GM18951 (cell line): Measurements from ENCODE around the gene PAFAH1B2.

ENCODE experiments used
- POLR2A ChIP-seq: IDR thresholded peaks from 4 replicates; pipeline ENCODE4 v1.6.1; 2011; ENCODE audit warnings: mild to moderate bottlenecking; ENCODE audit not compliant: insufficient read length, insufficient read depth; ENCODE audit errors: extremely low read depth
- in situ Hi-C: fragments of 300-500 bp; cut with MboI; formaldehyde crosslinking; loops from one replicate; pipeline ENCODE4 v1.12.0; 2022; ENCODE audit warnings: low sequenced_read_pairs, mixed read lengths, inconsistent platforms; ENCODE audit not compliant: unreplicated experiment

Gene PAFAH1B2

DNA sequence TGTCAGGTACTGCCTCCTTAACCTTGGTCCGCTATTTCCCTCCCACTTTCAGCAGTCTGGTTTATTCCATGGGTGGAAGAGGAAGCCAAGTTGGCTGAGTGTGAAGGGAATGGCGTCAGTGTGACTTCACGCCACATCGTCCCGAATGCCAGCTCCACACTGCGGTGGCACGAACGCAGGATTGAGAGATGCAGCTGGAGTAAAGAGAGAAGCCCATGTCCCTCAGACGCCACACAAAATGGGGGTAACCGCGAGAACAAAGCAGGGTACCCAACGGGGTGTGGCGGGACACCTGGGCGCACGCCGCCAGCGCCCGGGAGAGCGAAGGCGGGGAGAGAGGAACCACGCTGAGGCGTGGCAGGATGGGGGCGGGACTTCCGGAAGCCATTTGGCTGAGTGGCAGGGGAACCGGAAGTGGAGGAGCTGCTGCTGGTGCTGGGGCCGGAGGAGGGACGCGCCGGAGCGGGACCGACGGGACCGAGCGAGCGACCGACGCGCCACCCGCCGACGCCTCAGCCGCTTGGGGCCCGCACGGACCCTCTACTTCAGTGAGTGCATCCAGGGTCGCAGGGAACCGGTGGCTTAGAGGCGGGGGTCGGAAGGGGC lies at the start of gene PAFAH1B2:
Gene PAFAH1B2 (plus strand): TSS at position 417 of the 606 bp plus-strand sequence. CDS start 8,161 bp downstream, outside the sequence.
- peak; percentile 83 for TF ChIP-seq POLR2A
- in situ Hi-C loops = no loop called here

GRCh38 chr11:117094776-117095175 lies 49.3 kb upstream of the PAFAH1B2 start:
- in situ Hi-C loops = no loop called here
- TF ChIP-seq POLR2A = no peak

DNA sequence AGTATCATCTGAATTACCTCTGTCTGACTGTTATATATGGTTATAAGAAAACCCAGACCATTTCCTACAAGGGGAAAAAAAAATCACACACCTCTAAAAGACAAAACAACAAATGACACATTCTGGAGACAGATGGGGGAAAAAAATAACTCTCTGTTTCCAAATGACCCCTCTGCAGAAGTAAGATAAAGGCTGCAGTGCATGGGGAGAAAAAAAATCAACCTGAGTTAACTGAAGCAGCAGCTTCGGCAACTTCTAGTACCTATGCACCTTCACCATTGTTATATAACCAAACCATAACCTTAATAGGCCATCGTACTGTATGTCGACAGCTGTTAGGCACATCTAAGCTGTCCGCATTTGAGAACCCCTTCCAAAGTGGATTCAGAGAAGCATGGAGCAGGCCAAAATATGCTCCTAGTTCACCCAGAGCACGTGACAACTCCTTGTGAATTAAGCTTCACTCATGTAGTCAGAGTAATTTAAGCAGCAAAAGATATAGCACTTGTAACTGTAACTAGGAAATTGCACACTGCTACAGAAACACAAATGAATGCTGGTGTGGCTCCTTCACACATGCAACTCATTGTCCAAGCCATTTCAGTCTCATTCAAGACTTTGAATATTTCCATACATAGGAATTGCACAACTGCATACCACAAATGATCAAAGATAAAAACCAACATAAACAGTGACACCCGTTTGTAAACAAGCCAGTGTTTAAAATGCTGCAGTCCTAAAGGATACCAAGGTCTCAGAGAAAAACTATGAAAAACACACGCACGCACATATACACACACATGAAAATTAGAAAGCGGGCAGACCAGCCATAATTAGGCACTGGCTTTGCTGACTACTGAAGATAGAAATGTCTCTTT lies 48.6 kb upstream of the PAFAH1B2 start:
- no peak for TF ChIP-seq POLR2A
- in situ Hi-C loops = no loop called here

GRCh38 chr11:117096201-117096991 lies 47.7 kb upstream of the PAFAH1B2 start:
- TF ChIP-seq POLR2A = no peak
- in situ Hi-C loops = no loop called here

DNA sequence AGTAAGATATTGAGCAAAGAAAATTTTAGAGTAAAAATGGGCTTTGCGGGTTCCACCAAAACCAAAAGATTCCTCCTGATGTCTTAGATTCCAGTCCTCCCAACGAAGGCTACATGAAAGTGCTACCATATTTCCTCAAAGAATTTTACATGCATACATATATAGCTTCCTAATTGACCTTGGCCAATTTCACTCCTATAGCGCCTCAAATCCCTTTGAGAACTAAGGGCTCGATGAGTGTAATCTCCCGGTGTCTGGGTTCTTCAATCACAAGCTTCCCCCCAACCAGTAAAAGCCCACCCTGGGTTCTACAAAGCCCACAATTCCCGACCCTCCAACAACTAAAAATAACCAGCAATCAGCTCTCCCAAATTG lies 47.1 kb upstream of the PAFAH1B2 start:
- in situ Hi-C loops = no loop called here
- TF ChIP-seq POLR2A = no peak

DNA sequence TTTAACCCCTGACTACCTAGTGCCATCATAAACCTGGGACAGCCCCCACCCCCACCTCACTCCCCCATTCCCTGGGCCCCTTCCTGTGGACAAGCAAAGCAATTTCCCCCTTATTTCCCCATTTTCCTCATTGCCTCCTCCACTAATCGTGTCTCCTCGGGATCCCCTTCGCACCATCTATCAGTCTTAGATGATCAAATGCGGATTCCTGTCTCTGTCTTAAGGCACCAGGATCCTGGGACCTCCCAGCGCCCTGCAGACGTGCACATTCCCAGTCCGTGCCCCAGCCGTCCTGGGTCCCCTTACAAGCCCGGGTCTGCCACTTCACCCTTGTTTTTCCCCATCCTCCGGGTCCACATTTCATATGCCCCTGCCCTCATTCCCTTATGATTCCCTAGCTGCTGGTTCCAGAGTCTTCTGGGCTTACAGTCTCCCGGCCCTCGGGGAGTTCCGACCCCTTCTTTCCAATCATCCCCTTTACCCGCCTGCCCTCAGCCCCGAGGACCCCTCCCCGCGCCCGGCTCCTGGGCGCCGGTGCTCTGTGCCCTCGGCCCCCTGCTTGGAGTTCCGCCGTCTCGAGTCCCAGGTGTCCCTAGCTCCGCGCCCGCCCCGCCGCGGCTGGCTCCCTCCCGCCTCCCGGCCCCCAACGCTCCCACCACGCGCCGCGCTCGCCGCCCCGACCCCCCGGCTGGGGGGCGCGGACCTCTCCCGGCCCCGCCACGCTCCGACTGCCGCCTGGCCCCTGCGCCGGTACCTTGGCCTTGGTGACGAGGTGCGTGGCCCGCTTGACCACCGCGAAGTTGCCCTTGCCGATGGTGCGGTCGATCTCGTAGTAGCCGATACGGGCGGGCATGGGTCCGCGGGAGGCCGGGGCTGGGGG lies 46.5 kb upstream of the PAFAH1B2 start:
- in situ Hi-C loops = no loop called here
- TF ChIP-seq POLR2A = no peak

DNA sequence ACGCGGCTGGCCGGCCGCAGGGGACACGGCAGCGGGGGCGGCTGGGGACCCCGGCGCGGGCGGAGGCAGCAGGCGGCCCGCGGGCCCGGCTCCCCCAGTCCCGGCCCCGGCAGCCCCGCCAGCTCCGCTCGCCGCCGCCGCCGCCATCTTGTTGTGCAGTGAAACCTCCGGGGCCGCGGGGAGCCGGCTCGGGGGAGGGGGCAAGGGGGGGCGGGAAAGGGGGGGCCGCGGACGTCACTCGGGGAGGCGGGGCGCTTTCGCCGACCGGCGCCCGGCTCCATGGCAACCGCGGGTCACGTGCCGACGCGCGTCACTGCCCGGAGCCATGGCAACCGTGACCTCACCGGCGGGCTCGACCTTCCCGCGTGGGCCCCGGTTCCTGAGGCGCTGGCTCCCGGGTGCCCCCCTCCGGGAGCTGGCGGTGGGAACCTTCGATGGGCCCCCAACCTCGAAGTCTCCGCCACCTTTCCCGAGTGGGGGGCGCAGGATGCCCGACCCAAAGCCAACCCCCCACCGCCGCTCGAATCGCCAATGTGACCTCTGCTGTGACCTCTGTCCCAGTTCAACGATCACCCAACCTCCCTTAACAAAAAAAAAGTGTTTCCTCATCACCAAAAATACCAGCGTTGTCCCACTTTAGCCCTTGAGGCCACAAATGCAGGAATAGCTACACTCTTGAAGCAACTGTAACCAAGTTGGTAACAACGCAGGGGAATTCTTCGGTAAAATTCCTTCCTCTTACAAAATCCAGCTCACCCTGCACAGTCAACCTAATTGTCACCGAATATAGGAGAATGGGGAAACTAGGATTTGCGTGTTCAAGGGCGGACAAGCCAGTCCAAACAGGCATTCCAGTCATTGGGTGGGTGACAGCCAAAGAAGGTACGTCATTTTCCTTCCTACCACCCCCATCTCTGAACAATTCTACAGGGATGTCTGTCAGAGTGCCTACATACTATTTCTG lies 45.5 kb upstream of the PAFAH1B2 start, which contains the start of gene SIK3:
Gene SIK3 (minus strand): TSS at position 160 of the 964 bp plus-strand sequence. CDS start 13 bp downstream, at position 147.
- peak; percentile 71 for TF ChIP-seq POLR2A
- in situ Hi-C loops = no loop called here

GRCh38 chr11:117099696-117100095 lies 44.4 kb upstream of the PAFAH1B2 start:
- no peak for TF ChIP-seq POLR2A
- in situ Hi-C loops = loop anchor here (10.0 kb wide), 1 partner anchor 215 kb away; no protein-coding TSS in a partner anchor

DNA sequence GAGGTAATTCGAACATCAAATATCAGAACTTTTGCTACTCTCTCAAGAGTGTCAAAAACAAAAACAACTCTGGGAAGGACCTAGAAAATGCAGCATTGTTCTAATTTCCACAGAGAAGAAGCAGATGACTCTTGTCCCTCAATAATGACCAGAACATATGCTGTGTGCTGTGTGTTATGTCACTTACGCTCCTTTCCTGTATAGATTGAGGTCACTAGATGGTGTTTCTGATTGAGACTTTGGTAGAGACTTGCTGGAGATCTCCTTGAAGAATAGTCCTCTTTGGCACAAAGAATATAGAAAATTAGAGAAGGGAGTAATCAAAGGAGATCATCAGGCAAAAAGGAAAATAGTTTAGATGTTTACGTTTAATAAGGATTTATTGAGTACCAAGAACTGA lies 43.5 kb upstream of the PAFAH1B2 start:
- TF ChIP-seq POLR2A = no peak
- in situ Hi-C loops = loop anchor here (10.0 kb wide), 1 partner anchor 216 kb away; no protein-coding TSS in a partner anchor

- in situ Hi-C loops = loop anchor here (10.0 kb wide), 1 partner anchor 223 kb away; no protein-coding TSS in a partner anchor
- no peak for TF ChIP-seq POLR2A
These were observed 36.1 kb upstream of the PAFAH1B2 start for GRCh38 chr11:117107701-117108590.
